WERI-Rb-1 (cell line): ENCODE measurements around the gene NADSYN1.

Experiments
- DNase-seq: peaks from one replicate; pipeline ENCODE4 v3.0.0-alpha.2; 2020
- H3K27ac ChIP-seq: fragments of 250-450 bp; sonication (Bioruptor Pico); 2 replicates; pipeline ENCODE4 v1.5.1; 2020; ENCODE audit warnings: mild to moderate bottlenecking, moderate library complexity
- H3K27me3 ChIP-seq: fragments of 250-450 bp; sonication (Bioruptor Pico); 2 replicates; pipeline ENCODE4 v1.5.1; 2021; ENCODE audit warnings: mild to moderate bottlenecking, low read depth, moderate library complexity; ENCODE audit not compliant: insufficient read depth, severe bottlenecking
- H3K36me3 ChIP-seq: fragments of 250-450 bp; sonication (Bioruptor Pico); 2 replicates; pipeline ENCODE4 v1.5.1; 2020; ENCODE audit warnings: mild to moderate bottlenecking, moderate library complexity
- H3K4me3 ChIP-seq: 2 replicates; pipeline ENCODE4 v1.5.1; 2011; ENCODE audit warnings: low read depth, mild to moderate bottlenecking, control low read depth, low read length
- H3K9me3 ChIP-seq: fragments of 250-450 bp; sonication (Bioruptor Pico); 2 replicates; pipeline ENCODE4 v1.5.1; 2021; ENCODE audit warnings: mild to moderate bottlenecking, moderate library complexity; ENCODE audit not compliant: severe bottlenecking
- TF ChIP-seq, protein P1 (sequence below): IDR thresholded peaks from 2 replicates; pipeline ENCODE4 v1.5.1; 2011; ENCODE audit warnings: low read depth, mild to moderate bottlenecking, control low read depth, inconsistent platforms, low read length

Gene NADSYN1

DNA sequence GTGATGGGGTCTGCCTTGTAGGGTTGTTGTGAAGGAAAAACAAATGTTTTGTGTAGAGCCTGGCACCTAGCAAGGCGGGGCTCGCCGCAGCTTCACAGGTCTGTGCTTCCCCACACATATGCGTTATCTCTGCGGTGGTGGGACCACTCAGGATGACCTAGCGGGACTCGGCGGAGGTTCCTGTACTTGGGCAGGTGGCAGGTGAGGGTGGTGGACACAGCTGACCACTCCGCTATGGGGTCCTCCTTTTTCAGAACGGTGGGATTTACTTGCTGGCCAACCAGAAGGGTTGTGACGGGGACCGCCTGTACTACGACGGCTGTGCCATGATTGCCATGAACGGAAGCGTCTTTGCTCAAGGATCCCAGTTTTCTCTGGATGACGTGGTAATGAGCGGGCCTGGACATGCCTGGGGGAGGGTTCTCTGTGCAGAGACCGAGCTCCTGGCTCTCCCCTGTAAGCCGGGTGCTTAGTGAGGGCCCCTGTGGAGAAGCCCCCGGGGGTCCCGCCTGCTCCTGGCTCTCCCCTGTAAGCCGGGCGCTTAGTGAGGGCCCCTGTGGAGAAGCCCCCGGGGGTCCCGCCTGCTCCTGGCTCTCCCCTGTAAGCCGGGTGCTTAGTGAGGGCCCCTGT lies 21.3 kb downstream of the NADSYN1 start:
- TF ChIP-seq, protein P1, sequence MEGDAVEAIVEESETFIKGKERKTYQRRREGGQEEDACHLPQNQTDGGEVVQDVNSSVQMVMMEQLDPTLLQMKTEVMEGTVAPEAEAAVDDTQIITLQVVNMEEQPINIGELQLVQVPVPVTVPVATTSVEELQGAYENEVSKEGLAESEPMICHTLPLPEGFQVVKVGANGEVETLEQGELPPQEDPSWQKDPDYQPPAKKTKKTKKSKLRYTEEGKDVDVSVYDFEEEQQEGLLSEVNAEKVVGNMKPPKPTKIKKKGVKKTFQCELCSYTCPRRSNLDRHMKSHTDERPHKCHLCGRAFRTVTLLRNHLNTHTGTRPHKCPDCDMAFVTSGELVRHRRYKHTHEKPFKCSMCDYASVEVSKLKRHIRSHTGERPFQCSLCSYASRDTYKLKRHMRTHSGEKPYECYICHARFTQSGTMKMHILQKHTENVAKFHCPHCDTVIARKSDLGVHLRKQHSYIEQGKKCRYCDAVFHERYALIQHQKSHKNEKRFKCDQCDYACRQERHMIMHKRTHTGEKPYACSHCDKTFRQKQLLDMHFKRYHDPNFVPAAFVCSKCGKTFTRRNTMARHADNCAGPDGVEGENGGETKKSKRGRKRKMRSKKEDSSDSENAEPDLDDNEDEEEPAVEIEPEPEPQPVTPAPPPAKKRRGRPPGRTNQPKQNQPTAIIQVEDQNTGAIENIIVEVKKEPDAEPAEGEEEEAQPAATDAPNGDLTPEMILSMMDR, result no peak
- Histone ChIP-seq H3K27me3 (no peaks in the 10 kb centered on the region), H3K36me3 (peaks cover 24% of the 10 kb centered on the region), H3K9me3 (no peaks in the 10 kb centered on the region), H3K27ac (no peak overlapping the region), H3K4me3 (no peak overlapping the region)
- DNase-seq, result no peak

DNA sequence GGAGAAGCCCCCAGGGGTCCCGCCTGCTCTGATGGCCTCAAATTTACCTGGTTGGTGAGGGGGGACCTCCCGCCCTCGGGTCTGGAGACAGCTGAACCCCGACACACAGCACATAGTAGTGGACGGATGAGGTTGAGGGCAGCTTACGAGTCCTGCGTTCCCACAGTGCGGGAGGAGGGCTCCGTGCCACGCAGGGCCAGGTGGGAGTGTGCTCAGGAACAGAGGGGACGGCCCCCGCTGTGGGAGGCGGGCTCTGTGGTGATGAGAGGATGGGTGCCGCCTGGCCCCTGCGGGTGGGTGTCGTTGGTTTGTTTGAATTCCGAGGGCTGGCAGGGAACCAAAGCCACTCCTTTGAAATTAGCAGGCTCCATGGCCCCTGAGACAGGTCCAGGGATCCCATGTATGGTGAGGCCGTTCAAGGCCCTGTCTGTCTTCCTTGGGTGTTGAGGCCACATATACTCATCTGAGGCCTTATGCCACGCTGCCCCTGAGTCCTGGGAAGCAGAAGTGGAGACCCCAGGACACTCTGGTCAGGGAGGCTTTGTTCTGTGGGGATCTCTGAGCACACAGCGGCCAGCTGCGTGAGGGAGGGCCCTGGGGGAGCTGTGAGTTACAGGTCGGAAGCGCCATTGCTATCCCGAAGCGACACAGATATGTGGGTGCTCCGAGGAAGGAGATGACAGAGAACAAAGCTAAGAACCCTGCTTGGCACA lies 21.9 kb downstream of the NADSYN1 start:
- TF ChIP-seq, protein P1, result no peak
- no peak overlapping the region for H3K27ac ChIP-seq
- no peak overlapping the region for H3K4me3 ChIP-seq
- H3K9me3 ChIP-seq, result no peaks in the 10 kb centered on the region
- H3K36me3 ChIP-seq, result peaks cover 24% of the 10 kb centered on the region
- no peaks in the 10 kb centered on the region for H3K27me3 ChIP-seq
- no peak for DNase-seq

DNA sequence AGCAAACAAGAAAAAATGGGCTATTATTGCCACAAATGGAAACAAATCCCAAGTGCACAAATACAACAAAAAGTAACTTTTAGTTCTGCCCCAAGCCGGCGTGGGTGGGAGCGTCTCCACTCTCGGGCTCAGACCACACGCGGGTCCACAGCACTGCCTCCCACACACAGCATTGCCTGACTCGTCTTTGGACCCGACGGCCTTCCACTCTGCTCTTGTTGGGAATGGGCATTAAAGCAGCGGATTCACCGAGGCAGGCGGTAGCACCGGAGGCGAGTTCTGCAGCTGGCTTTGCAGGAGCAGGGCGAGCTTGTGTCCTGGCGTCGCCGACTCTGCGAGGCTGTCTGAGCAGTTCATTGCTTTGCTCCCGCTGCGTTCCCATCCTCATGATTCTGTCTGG lies 23.0 kb downstream of the NADSYN1 start:
- DNase-seq, result no peak
- TF ChIP-seq, protein P1, result no peak
- H3K36me3 ChIP-seq, result peaks cover 27% of the 10 kb centered on the region

DNA sequence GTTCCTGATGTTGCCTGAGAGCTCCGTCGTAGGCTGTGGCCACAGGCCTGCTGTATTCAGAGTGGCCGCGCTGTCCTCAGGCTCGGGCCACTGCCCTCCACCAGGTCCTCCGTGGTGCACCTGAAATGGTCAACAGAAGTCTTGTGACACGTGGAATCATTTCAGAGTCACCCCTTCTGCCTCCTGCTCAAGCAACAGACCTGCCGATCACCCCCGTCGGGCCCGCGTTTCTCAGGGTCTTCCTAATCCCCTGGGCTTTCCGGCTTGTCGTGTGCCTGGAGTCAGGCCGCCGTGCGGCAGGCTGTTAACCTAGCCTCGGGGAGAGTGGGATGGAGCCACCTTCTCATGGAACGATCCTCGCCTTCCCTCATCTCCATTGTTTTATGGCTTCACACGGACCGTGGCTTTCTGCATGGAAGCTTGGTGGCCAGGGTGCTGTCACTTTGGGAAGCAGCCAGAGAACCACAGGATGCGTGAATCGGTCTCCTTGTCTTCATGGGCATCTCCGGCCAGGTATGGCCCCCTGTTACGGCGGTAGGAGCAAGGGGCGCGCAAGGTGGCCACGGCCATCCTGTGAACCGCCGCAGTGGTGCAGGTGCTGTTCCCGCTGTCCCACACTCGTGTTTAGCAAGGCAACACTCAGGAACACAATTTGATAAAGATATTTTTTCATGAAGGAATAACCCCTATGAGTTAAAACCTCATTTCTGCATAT lies 24.1 kb downstream of the NADSYN1 start:
- Histone ChIP-seq H3K4me3 (no peak overlapping the region), H3K27ac (no peak overlapping the region), H3K27me3 (no peaks in the 10 kb centered on the region), H3K36me3 (peaks cover 27% of the 10 kb centered on the region), H3K9me3 (no peaks in the 10 kb centered on the region)
- DNase-seq, result no peak
- TF ChIP-seq, protein P1, result no peak

More for the DNA sequence above, 23.0 kb downstream of the NADSYN1 start:
- H3K27me3 ChIP-seq, result no peaks in the 10 kb centered on the region
- H3K4me3 ChIP-seq, result no peak overlapping the region
- no peak overlapping the region for H3K27ac ChIP-seq
- H3K9me3 ChIP-seq, result no peaks in the 10 kb centered on the region

GRCh38 chr11:71477641-71478527 lies 24.9 kb downstream of the NADSYN1 start:
- no peak overlapping the region for H3K27ac ChIP-seq
- H3K4me3 ChIP-seq, result no peak overlapping the region
- H3K9me3 ChIP-seq, result no peaks in the 10 kb centered on the region
- TF ChIP-seq, protein P1, result no peak
- no peaks in the 10 kb centered on the region for H3K27me3 ChIP-seq
- no peak for DNase-seq
- H3K36me3 ChIP-seq, result peaks cover 28% of the 10 kb centered on the region
